HG02973 (cell line): Measurements from ENCODE around the gene SDR39U1.
A peak's percentile ranks its signal among the peaks of the same experiment; 100 is the strongest.

Experiments
- ATAC-seq: cut with Tn5 transposase; IDR thresholded peaks from one replicate; pipeline ENCODE4 v1.9.1; 2021; ENCODE audit warnings: moderate library complexity; ENCODE audit not compliant: unreplicated experiment

The SDR39U1 gene

GRCh38 chr14:24443053-24443665 lies 583 bp upstream of the SDR39U1 start:
- ATAC-seq: no peak

GRCh38 chr14:24441904-24442239 lies 704 bp downstream of the SDR39U1 start:
- peak; percentile 6 for ATAC-seq

- no peak for ATAC-seq
These were observed 1.1 kb downstream of the SDR39U1 start for GRCh38 chr14:24441485-24441884.

- no peak for ATAC-seq
These were observed 1.8 kb downstream of the SDR39U1 start for GRCh38 chr14:24440606-24441399.

GRCh38 chr14:24439830-24440605 lies 2.6 kb downstream of the SDR39U1 start:
- no peak for ATAC-seq

- no peak for ATAC-seq
These were observed 3.3 kb downstream of the SDR39U1 start for GRCh38 chr14:24439257-24439656.

DNA sequence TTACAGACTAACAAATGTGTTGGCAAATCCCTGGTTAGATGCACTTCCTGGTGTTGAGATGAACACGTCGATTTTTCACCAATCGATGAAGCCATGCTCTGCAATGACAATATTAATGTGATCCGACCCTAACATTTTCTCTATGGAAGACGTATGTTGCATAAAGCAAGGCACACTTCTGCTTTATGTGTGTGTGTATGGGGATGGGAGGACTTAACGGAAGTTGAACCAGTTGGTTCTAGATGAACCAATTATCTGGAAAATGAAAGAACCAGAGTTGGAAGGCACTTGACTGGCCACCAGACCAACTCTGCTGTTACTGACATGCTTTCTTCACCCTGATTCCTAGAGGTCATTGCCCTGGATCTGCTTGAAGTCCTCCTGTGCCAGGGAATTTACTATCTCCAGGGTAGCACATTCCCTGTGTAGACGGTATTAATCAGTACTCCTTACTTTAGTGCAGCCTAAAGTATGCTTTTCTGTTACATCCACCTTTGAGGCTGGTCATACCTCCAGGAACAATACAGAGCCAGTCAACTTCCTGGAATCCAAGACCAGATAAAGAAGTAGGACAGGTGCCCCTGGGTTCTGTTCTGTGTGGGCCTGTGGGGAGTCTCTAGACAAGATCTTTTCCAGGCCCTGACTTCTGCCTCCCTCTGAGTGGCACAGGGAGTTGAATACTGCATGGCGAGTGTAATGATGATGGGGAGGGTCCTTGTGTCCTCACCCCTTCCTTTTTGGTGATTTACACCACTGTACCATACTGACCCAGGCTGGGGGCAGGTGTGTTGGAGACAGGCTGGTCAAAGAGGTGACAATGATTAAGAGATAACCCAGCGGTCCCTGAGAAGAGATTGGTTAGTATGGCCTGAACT lies 4.1 kb downstream of the SDR39U1 start:
- ATAC-seq: no peak

- ATAC-seq: no peak
These were observed 4.9 kb downstream of the SDR39U1 start for GRCh38 chr14:24437736-24438067.

DNA sequence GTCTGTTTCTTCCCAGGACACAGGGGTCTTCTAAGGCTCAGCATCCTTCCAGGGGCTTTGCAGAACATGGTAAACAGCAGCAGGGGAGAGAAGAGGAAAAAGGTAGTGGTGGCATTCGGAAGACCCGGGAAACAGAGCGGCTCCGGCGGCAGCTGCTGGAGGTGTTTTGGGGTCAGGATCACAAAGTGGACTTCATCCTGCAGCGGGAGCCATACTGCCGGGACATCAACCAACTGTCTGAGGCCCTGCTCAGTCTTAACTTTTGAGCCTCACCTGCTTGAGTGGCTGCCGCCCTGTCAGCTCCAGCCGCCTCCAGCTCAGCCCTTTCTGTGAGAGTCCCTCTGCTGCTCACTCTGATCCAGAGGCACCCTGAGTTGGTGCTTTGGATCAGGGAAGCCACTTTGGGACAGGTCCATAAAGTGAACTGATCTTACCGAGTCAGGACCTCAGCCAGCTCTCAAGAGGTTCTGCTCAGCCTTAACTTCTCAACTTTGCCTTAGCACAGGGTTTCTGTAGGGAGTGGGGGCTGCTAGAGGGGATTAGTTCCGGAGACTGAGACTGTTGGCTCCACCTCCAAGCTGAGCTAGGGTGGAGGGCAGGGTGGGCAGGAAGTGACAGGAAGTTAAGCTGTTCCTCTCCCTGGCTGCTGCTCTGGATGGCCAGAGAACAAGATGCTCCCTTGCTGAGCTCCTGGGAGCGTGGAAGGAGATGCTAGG lies 5.4 kb downstream of the SDR39U1 start:
- ATAC-seq: no peak

- peak; percentile 39 for ATAC-seq
These were observed 6.1 kb downstream of the SDR39U1 start for GRCh38 chr14:24436355-24437019.

GRCh38 chr14:24435998-24436354 lies 6.6 kb downstream of the SDR39U1 start:
- no peak for ATAC-seq

GRCh38 chr14:24435192-24435810 lies 7.3 kb downstream of the SDR39U1 start:
- ATAC-seq: no peak

DNA sequence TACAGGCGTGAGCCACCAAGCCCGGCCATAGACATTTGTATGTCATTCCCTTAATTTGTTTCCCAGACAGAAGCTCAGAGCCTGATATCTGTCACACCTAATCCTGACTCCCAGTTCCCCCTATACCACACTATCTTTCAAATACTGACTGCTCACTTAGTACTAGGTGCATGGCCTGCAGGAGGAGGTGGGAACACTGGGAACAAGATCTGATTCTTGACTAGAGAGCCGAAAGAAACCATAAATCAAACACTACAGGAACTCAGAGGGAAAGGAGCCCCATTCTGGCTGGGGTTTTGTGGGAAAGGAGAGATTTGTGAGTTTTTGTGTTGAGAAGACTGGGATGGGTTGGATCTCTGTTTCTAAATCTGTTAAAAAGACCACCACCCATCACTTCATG lies 7.9 kb downstream of the SDR39U1 start:
- ATAC-seq: no peak

DNA sequence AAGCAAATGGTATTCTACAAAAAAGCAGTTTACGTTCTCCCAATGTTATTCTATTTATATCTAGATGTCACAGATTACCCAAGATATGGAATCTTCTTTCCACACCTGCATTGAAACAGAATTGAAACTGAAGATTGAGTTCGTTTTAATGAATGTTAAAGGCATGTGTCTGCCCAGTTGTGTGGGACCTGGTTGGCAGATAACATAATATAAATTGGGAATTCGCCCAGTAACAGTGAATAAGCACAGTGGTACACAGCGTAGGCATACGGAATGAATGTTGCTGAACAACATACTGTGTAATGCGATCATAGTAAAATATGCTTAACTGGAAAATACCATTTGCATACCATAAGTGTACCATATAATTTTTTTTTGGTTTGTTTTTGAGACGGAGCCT lies 8.5 kb downstream of the SDR39U1 start:
- no peak for ATAC-seq

DNA sequence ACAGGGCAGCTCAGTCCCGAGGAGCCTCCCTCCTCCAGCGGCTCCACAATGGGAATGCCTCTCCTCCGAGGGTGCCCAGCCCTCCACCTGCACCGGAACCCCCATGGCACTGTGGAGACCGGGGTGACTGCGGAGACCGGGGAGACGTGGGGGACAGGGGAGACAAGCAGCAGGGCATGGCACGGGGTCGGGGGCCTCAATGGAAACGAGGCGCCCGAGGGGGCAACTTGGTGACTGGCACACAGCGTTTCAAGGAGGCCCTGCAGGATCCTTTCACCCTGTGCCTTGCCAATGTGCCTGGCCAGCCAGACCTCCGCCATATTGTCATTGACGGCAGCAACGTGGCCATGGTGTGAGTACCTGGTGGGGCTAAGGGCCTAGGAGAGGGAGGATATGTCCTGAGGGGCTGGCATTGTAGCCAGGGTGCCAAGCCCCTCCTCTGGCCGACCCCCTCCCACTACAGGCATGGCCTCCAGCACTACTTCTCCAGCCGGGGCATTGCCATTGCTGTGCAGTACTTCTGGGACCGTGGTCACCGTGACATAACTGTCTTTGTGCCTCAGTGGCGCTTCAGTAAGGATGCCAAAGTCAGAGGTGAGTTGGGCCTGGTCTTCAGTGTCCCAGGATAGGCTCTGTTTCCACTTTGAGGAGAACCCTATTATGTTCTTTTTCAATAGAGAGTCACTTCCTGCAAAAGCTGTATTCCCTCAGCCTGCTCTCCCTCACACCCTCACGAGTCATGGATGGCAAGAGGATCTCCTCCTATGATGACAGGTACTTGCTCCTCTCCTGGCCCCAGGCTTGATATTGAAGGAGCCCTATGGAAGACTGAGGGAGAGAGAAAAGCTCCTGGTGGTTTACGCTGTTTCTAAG lies 10.1 kb downstream of the SDR39U1 start:
- ATAC-seq: no peak

DNA sequence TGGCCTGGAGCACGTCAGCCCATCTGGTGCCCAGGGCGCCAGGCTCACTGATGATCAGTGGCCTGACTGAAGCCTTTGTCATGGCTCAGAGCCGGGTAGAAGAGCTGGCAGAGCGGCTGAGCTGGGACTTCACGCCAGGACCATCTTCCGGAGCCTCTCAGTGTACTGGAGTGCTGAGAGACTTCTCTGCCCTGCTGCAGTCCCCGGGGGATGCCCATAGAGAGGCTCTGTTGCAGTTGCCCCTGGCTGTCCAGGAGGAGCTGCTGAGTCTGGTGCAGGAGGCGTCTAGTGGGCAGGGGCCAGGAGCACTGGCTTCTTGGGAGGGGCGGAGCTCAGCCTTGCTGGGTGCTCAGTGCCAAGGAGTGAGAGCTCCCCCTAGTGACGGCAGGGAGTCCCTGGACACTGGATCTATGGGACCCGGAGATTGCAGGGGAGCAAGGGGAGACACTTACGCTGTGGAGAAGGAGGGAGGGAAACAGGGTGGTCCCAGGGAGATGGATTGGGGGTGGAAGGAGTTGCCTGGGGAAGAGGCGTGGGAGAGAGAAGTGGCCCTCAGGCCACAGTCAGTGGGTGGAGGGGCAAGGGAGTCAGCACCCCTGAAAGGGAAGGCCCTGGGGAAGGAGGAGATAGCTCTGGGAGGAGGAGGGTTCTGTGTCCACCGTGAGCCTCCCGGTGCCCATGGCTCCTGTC lies 10.9 kb downstream of the SDR39U1 start:
- ATAC-seq: peak; percentile 48

- ATAC-seq: peak; percentile 44
These were observed 11.7 kb downstream of the SDR39U1 start for GRCh38 chr14:24430682-24431568.
